Neutrophil (primary cell): ENCODE results near the gene C19orf25.
A peak's percentile ranks its signal among the peaks of the same experiment; 100 is the strongest.

Experiments used
- H3K27ac ChIP-seq: fragments of 200-600 bp; sonication (generic); 2 replicates; pipeline ENCODE4 v1.5.1; 2016; ENCODE audit warnings: mild to moderate bottlenecking, moderate library complexity
- H3K27me3 ChIP-seq: fragments of 200-600 bp; sonication (generic); 2 replicates; pipeline ENCODE4 v1.6.0; 2016; ENCODE audit warnings: mild to moderate bottlenecking
- H3K36me3 ChIP-seq: fragments of 200-600 bp; sonication (generic); 2 replicates; pipeline ENCODE4 v1.5.1; 2017
- H3K4me1 ChIP-seq, 2 experiments: fragments of 200-600 bp in 1 of 2; sonication (generic) in 1 of 2; 1 replicate in 1 of 2; 2 replicates in 1 of 2; pipeline versions ENCODE4 v1.5.1 to v1.6.1; 2013 to 2016; ENCODE audit warnings: low read depth in 1 of 2, low read length in 1 of 2, mild to moderate bottlenecking in 1 of 2, moderate library complexity in 1 of 2; ENCODE audit not compliant: control insufficient read depth in 1 of 2, insufficient read depth in 1 of 2
- H3K4me3 ChIP-seq, 2 experiments: fragments of 200-600 bp in 1 of 2; sonication (generic) in 1 of 2; 1 replicate in 1 of 2; 2 replicates in 1 of 2; pipeline ENCODE4 v1.5.1; 2013 to 2016; ENCODE audit warnings: low read depth in 1 of 2, low read length in 1 of 2, mild to moderate bottlenecking in 1 of 2, moderate library complexity in 1 of 2
- H3K9me3 ChIP-seq: fragments of 200-600 bp; sonication (generic); 2 replicates; pipeline ENCODE4 v1.5.1; 2016
- CTCF ChIP-seq: fragments of 200-600 bp; sonication (generic); IDR thresholded peaks from 2 replicates; pipeline ENCODE4 v1.5.1; 2016; ENCODE audit warnings: antibody characterized with exemption

The C19orf25 gene

GRCh38 chr19:1470055-1470304 is 9.0 kb downstream of the C19orf25 start:
- Histone ChIP-seq H3K9me3 (no peaks in the 10 kb centered on the region), H3K4me1 (peaks cover 19 to 45% of the 10 kb centered on the region in 2 experiments), H3K27me3 (peaks cover 91% of the 10 kb centered on the region), H3K4me3 (peak overlapping the region in 1 of 2 experiments; percentile 44), H3K36me3 (peaks cover 9% of the 10 kb centered on the region), H3K27ac (no peak overlapping the region)
- TF ChIP-seq CTCF = no peak

GRCh38 chr19:1469255-1470054 is 9.6 kb downstream of the C19orf25 start:
- Histone ChIP-seq H3K4me3 (no peak overlapping the region), H3K4me1 (peaks cover 19 to 45% of the 10 kb centered on the region in 2 experiments), H3K27me3 (peaks cover 96% of the 10 kb centered on the region), H3K36me3 (peaks cover 4% of the 10 kb centered on the region), H3K27ac (no peak overlapping the region), H3K9me3 (no peaks in the 10 kb centered on the region)
- no peak for TF ChIP-seq CTCF

GRCh38 chr19:1468821-1469254 is 10.2 kb downstream of the C19orf25 start:
- H3K36me3 ChIP-seq = no peaks in the 10 kb centered on the region
- H3K9me3 ChIP-seq = no peaks in the 10 kb centered on the region
- no peak overlapping the region for H3K4me3 ChIP-seq
- no peak overlapping the region for H3K27ac ChIP-seq
- no peak for TF ChIP-seq CTCF
- H3K4me1 ChIP-seq = peaks cover 19 to 45% of the 10 kb centered on the region in 2 experiments
- peaks cover 100% of the 10 kb centered on the region for H3K27me3 ChIP-seq

GRCh38 chr19:1468274-1468820 is 10.7 kb downstream of the C19orf25 start:
- no peak for TF ChIP-seq CTCF
- Histone ChIP-seq H3K27ac (no peak overlapping the region), H3K9me3 (no peaks in the 10 kb centered on the region), H3K4me1 (peaks cover 19 to 45% of the 10 kb centered on the region in 2 experiments), H3K4me3 (no peak overlapping the region), H3K36me3 (no peaks in the 10 kb centered on the region), H3K27me3 (peaks cover 97% of the 10 kb centered on the region)

GRCh38 chr19:1467490-1468273 is 11.3 kb downstream of the C19orf25 start:
- Histone ChIP-seq H3K4me3 (no peak overlapping the region), H3K4me1 (peaks cover 19 to 45% of the 10 kb centered on the region in 2 experiments), H3K36me3 (no peaks in the 10 kb centered on the region), H3K27me3 (peaks cover 90% of the 10 kb centered on the region), H3K9me3 (no peaks in the 10 kb centered on the region), H3K27ac (no peak overlapping the region)
- no peak for TF ChIP-seq CTCF
